H1 (cell line): ENCODE measurements around the gene TMEM245. TPM values are rescaled to one million over a fixed set of nuclear protein-coding genes. Genes with fewer than 3 reads are reported as not detected.

Source experiments
- KDM1A ChIP-seq: fragments of 200-600, 300-600 bp; sonication (generic); IDR thresholded peaks from 2 replicates; pipeline ENCODE4 v1.7.1; 2016; ENCODE audit warnings: mild to moderate bottlenecking, low read length, borderline replicate concordance
- TAF1 ChIP-seq: IDR thresholded peaks from 2 replicates; pipeline ENCODE4 v1.6.1; 2011; ENCODE audit warnings: mild to moderate bottlenecking, low read depth, low read length
- TCF12 ChIP-seq: IDR thresholded peaks from 2 replicates; pipeline ENCODE4 v1.6.1; 2011; ENCODE audit warnings: low read depth, mild to moderate bottlenecking, low read length
- YY1 ChIP-seq: IDR thresholded peaks from 2 replicates; pipeline ENCODE4 v1.6.1; 2011; ENCODE audit warnings: low read depth, mild to moderate bottlenecking, low read length
- polyA plus RNA-seq, 7 experiments: library from polyadenylated mRNA; depleted of rRNA in 3 of 7; stranded (reverse) in 5 of 7; unstranded in 2 of 7; fragments of >200 nt in 5 of 7; fragments of 200-250 nt in 2 of 7; gene quantifications; 1 replicate in 5 of 7; 2 replicates in 1 of 7; 4 replicates in 1 of 7; pipeline versions ENCODE4 v1.2.1 to v1.2.3, GENCODE V29; 2011 to 2013; ENCODE audit warnings: missing spikeins in 2 of 7, mixed read lengths in 2 of 7
- total RNA-seq: library from RNA; stranded (reverse); fragmentation: NEBNext Ultra II Directional; extraction: Animal tissue kit (Norgen Biotek cat#: 25700); gene quantifications from 2 replicates; pipeline ENCODE4 v1.2.1, GENCODE V29; 2021
- TF ChIP-seq, protein P1 (sequence below): fragments of 300-600 bp; sonication (generic); IDR thresholded peaks from 2 replicates; pipeline ENCODE4 v1.7.1; 2012; ENCODE audit warnings: low read length, moderate library complexity, mild to moderate bottlenecking, inconsistent platforms; ENCODE audit not compliant: insufficient replicate concordance
- TF ChIP-seq, protein P2 (sequence below): IDR thresholded peaks from 2 replicates; pipeline ENCODE4 v1.6.1; 2012; ENCODE audit warnings: inconsistent platforms

TMEM245 gene
- total and polyA plus RNA-seq, 2 of the 8 experiments (the other 6 are each of a cell fraction or from before 2014, with no cell fraction given), result 44.3 to 45.8 TPM

DNA sequence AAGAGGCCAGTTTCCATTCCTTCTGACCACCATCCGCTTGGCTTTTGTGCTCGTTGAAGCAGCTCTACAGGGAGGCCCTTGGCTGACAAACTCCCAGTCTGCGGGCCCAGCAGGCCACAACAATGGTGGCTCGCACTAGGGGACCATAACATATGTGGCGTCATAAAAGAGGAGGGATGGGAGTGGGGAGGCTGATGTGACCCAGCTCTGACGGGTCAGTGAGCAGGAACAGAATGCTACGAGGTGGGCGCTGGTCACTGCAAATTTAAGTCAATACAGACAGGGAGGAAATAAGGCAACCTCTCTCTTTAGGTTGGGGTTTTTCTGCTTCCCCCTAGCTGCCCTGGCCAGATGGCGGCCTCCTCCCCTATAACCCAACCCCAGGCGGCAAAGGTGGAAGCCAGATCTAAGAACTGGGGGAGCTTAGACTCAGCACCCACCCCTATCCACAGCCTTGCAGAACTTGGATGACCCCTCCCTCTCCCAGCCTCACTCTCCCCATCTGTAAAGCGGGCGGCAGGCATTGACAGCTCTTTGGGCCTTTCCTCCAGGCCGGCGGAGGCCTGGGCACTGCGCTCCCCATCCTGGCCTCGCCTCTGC, 46.5 kb upstream of the TMEM245 start (continued):
- TF ChIP-seq, protein P1, sequence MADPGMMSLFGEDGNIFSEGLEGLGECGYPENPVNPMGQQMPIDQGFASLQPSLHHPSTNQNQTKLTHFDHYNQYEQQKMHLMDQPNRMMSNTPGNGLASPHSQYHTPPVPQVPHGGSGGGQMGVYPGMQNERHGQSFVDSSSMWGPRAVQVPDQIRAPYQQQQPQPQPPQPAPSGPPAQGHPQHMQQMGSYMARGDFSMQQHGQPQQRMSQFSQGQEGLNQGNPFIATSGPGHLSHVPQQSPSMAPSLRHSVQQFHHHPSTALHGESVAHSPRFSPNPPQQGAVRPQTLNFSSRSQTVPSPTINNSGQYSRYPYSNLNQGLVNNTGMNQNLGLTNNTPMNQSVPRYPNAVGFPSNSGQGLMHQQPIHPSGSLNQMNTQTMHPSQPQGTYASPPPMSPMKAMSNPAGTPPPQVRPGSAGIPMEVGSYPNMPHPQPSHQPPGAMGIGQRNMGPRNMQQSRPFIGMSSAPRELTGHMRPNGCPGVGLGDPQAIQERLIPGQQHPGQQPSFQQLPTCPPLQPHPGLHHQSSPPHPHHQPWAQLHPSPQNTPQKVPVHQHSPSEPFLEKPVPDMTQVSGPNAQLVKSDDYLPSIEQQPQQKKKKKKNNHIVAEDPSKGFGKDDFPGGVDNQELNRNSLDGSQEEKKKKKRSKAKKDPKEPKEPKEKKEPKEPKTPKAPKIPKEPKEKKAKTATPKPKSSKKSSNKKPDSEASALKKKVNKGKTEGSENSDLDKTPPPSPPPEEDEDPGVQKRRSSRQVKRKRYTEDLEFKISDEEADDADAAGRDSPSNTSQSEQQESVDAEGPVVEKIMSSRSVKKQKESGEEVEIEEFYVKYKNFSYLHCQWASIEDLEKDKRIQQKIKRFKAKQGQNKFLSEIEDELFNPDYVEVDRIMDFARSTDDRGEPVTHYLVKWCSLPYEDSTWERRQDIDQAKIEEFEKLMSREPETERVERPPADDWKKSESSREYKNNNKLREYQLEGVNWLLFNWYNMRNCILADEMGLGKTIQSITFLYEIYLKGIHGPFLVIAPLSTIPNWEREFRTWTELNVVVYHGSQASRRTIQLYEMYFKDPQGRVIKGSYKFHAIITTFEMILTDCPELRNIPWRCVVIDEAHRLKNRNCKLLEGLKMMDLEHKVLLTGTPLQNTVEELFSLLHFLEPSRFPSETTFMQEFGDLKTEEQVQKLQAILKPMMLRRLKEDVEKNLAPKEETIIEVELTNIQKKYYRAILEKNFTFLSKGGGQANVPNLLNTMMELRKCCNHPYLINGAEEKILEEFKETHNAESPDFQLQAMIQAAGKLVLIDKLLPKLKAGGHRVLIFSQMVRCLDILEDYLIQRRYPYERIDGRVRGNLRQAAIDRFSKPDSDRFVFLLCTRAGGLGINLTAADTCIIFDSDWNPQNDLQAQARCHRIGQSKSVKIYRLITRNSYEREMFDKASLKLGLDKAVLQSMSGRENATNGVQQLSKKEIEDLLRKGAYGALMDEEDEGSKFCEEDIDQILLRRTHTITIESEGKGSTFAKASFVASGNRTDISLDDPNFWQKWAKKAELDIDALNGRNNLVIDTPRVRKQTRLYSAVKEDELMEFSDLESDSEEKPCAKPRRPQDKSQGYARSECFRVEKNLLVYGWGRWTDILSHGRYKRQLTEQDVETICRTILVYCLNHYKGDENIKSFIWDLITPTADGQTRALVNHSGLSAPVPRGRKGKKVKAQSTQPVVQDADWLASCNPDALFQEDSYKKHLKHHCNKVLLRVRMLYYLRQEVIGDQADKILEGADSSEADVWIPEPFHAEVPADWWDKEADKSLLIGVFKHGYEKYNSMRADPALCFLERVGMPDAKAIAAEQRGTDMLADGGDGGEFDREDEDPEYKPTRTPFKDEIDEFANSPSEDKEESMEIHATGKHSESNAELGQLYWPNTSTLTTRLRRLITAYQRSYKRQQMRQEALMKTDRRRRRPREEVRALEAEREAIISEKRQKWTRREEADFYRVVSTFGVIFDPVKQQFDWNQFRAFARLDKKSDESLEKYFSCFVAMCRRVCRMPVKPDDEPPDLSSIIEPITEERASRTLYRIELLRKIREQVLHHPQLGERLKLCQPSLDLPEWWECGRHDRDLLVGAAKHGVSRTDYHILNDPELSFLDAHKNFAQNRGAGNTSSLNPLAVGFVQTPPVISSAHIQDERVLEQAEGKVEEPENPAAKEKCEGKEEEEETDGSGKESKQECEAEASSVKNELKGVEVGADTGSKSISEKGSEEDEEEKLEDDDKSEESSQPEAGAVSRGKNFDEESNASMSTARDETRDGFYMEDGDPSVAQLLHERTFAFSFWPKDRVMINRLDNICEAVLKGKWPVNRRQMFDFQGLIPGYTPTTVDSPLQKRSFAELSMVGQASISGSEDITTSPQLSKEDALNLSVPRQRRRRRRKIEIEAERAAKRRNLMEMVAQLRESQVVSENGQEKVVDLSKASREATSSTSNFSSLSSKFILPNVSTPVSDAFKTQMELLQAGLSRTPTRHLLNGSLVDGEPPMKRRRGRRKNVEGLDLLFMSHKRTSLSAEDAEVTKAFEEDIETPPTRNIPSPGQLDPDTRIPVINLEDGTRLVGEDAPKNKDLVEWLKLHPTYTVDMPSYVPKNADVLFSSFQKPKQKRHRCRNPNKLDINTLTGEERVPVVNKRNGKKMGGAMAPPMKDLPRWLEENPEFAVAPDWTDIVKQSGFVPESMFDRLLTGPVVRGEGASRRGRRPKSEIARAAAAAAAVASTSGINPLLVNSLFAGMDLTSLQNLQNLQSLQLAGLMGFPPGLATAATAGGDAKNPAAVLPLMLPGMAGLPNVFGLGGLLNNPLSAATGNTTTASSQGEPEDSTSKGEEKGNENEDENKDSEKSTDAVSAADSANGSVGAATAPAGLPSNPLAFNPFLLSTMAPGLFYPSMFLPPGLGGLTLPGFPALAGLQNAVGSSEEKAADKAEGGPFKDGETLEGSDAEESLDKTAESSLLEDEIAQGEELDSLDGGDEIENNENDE, result no peak
- TF ChIP-seq TAF1 (no peak), KDM1A (peak; percentile 92; the same call in 1 of the 2 replicates), YY1 (peak; percentile 36; the same call in 1 of the 2 replicates), TCF12 (no peak)
- TF ChIP-seq, protein P2, sequence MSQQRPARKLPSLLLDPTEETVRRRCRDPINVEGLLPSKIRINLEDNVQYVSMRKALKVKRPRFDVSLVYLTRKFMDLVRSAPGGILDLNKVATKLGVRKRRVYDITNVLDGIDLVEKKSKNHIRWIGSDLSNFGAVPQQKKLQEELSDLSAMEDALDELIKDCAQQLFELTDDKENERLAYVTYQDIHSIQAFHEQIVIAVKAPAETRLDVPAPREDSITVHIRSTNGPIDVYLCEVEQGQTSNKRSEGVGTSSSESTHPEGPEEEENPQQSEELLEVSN, result no peak
- TF ChIP-seq, all 59 proteins: peak for 3
